ENCODE data around the gene XPR1. TPM values are rescaled to one million over a fixed set of nuclear protein-coding genes. Genes with fewer than 3 reads are reported as not detected.

Gene XPR1
- total RNA-seq, 2 donors from 2014 or later = 39.3 to 50.9 TPM

- peak overlapping the region; percentile 65 for H3K27ac Mint-ChIP-seq
- 45 to 78% methylated on average over 5 of the region's 5 CpGs for WGBS, 2 experiments (ENCODE audit: insufficient coverage in 1 of 2, insufficient read length in 1 of 2)
- peaks cover 15% of the 10 kb centered on the region for H3K4me1 Mint-ChIP-seq
- H3K9me3 Mint-ChIP-seq = peaks cover 5% of the 10 kb centered on the region
- H3K27me3 Mint-ChIP-seq (ENCODE audit: insufficient read depth) = no peaks in the 10 kb centered on the region
- no peaks in the 10 kb centered on the region for H3K27me3 ChIP-seq (ENCODE audit: control insufficient read depth, insufficient read depth, low read length, poor library complexity, severe bottlenecking)
- DNase-seq = no peak
- TF ChIP-seq CTCF (conservative IDR thresholded peaks at IDR 0.05) = no peak
- no peak overlapping the region for H3K9ac ChIP-seq (ENCODE audit: extremely low read depth, low read length, poor library complexity, severe bottlenecking)
- peaks cover 2% of the 10 kb centered on the region for H3K4me1 ChIP-seq (ENCODE audit: control insufficient read depth, insufficient read depth, low read length)
- peaks cover 7% of the 10 kb centered on the region for H3K36me3 Mint-ChIP-seq (ENCODE audit: low read depth)
- H3K4me3 Mint-ChIP-seq = no peak overlapping the region
- H3K9me3 ChIP-seq (ENCODE audit: control insufficient read depth, low read length) = peaks cover 9% of the 10 kb centered on the region
- no peaks in the 10 kb centered on the region for H3K36me3 ChIP-seq (ENCODE audit: control insufficient read depth, insufficient read depth, low read length)
- no peak overlapping the region for H3K4me3 ChIP-seq (ENCODE audit: low read length)
- H3K27ac ChIP-seq (ENCODE audit: low read depth, low read length) = peak overlapping the region; percentile 75
Measured at GRCh38 chr1:180842491-180843275, 210.9 kb downstream of the XPR1 start.

GRCh38 chr1:180845352-180845751 lies 213.5 kb downstream of the XPR1 start:
- no peak overlapping the region for H3K27ac Mint-ChIP-seq
- no peak overlapping the region for H3K27ac ChIP-seq (ENCODE audit: low read depth, low read length)
- no peak overlapping the region for H3K9ac ChIP-seq (ENCODE audit: extremely low read depth, low read length, poor library complexity, severe bottlenecking)
- peaks cover 2% of the 10 kb centered on the region for H3K4me1 ChIP-seq (ENCODE audit: control insufficient read depth, insufficient read depth, low read length)
- no peaks in the 10 kb centered on the region for H3K27me3 Mint-ChIP-seq (ENCODE audit: insufficient read depth)
- TF ChIP-seq CTCF (conservative IDR thresholded peaks at IDR 0.05) = no peak
- peaks cover 18% of the 10 kb centered on the region for H3K4me1 Mint-ChIP-seq
- H3K4me3 ChIP-seq (ENCODE audit: low read length) = no peak overlapping the region
- no peaks in the 10 kb centered on the region for H3K9me3 Mint-ChIP-seq
- 100% methylated on average over 1 of the region's 1 CpG for WGBS, 2 experiments (ENCODE audit: insufficient coverage in 1 of 2, insufficient read length in 1 of 2)
- H3K9me3 ChIP-seq (ENCODE audit: control insufficient read depth, low read length) = no peaks in the 10 kb centered on the region
- DNase-seq = no peak
- no peaks in the 10 kb centered on the region for H3K36me3 ChIP-seq (ENCODE audit: control insufficient read depth, insufficient read depth, low read length)
- no peaks in the 10 kb centered on the region for H3K27me3 ChIP-seq (ENCODE audit: control insufficient read depth, insufficient read depth, low read length, poor library complexity, severe bottlenecking)
- H3K36me3 Mint-ChIP-seq (ENCODE audit: low read depth) = peaks cover 3% of the 10 kb centered on the region
- H3K4me3 Mint-ChIP-seq = no peak overlapping the region

GRCh38 chr1:180848191-180848590 lies 216.4 kb downstream of the XPR1 start:
- no peaks in the 10 kb centered on the region for H3K9me3 ChIP-seq (ENCODE audit: control insufficient read depth, low read length)
- no peaks in the 10 kb centered on the region for H3K27me3 ChIP-seq (ENCODE audit: control insufficient read depth, insufficient read depth, low read length, poor library complexity, severe bottlenecking)
- H3K9me3 Mint-ChIP-seq = no peaks in the 10 kb centered on the region
- peaks cover 9% of the 10 kb centered on the region for H3K36me3 Mint-ChIP-seq (ENCODE audit: low read depth)
- H3K36me3 ChIP-seq (ENCODE audit: control insufficient read depth, insufficient read depth, low read length) = no peaks in the 10 kb centered on the region
- peaks cover 2% of the 10 kb centered on the region for H3K4me1 ChIP-seq (ENCODE audit: control insufficient read depth, insufficient read depth, low read length)
- H3K4me1 Mint-ChIP-seq = peaks cover 6% of the 10 kb centered on the region
- DNase-seq = no peak
- no peak overlapping the region for H3K9ac ChIP-seq (ENCODE audit: extremely low read depth, low read length, poor library complexity, severe bottlenecking)
- H3K27ac ChIP-seq (ENCODE audit: low read depth, low read length) = no peak overlapping the region
- TF ChIP-seq CTCF (conservative IDR thresholded peaks at IDR 0.05) = no peak
- H3K27me3 Mint-ChIP-seq (ENCODE audit: insufficient read depth) = no peaks in the 10 kb centered on the region
- no peak overlapping the region for H3K4me3 Mint-ChIP-seq
- H3K27ac Mint-ChIP-seq = no peak overlapping the region
- no peak overlapping the region for H3K4me3 ChIP-seq (ENCODE audit: low read length)
